Fibroblast of gingiva (primary cell): Measurements from ENCODE around the gene COQ9.
A peak's percentile ranks its signal among the peaks of the same experiment; 100 is the strongest.
"Not testable (repeated sequence)": the region's sequence is repeated elsewhere in the genome, so short reads cannot be mapped to it uniquely, and the experiment has no call there.

Experiments used
- DNase-seq: peaks from one replicate; pipeline ENCODE4 v3.0.0-alpha.2; 2011; ENCODE audit warnings: low read depth

The COQ9 gene

GRCh38 chr16:57485916-57486857 lies 38.9 kb downstream of the COQ9 start, which contains the start of gene DOK4:
DOK4 (minus strand) TSS chr16:57486493; CDS start chr16:57479507, 6,986 bp downstream.
- peak; percentile 54 for DNase-seq

- DNase-seq, result no peak
Observed at GRCh38 chr16:57486858-57487834, 39.9 kb downstream of the COQ9 start.

- no peak for DNase-seq
Observed at GRCh38 chr16:57489229-57489628, 42.0 kb downstream of the COQ9 start.

GRCh38 chr16:57493767-57494166 lies 46.5 kb downstream of the COQ9 start:
- DNase-seq, result no peak

GRCh38 chr16:57497121-57497520 lies 49.8 kb downstream of the COQ9 start:
- DNase-seq, result no peak

GRCh38 chr16:57498031-57498430 lies 50.8 kb downstream of the COQ9 start:
- no peak for DNase-seq

- not testable (repeated sequence) for DNase-seq
Observed at GRCh38 chr16:57499941-57500340, 52.7 kb downstream of the COQ9 start.

- DNase-seq, result no peak
Observed at GRCh38 chr16:57500578-57501111, 53.4 kb downstream of the COQ9 start.

- no peak for DNase-seq
Observed at GRCh38 chr16:57501492-57501891, 54.2 kb downstream of the COQ9 start.

GRCh38 chr16:57502048-57502775 lies 54.9 kb downstream of the COQ9 start:
- DNase-seq, result no peak

- no peak for DNase-seq
Observed at GRCh38 chr16:57503366-57503765, 56.1 kb downstream of the COQ9 start.

- DNase-seq, result no peak
Observed at GRCh38 chr16:57504001-57504400, 56.7 kb downstream of the COQ9 start.

GRCh38 chr16:57504491-57504890 lies 57.2 kb downstream of the COQ9 start:
- DNase-seq, result no peak

GRCh38 chr16:57505169-57505568 lies 57.9 kb downstream of the COQ9 start:
- no peak for DNase-seq

- DNase-seq, result no peak
Observed at GRCh38 chr16:57507136-57508034, 60.1 kb downstream of the COQ9 start.

- no peak for DNase-seq
Observed at GRCh38 chr16:57508035-57508425, 60.8 kb downstream of the COQ9 start.

- no peak for DNase-seq
Observed at GRCh38 chr16:57509231-57509923, 62.1 kb downstream of the COQ9 start.

GRCh38 chr16:57510016-57510871 lies 63.0 kb downstream of the COQ9 start:
- no peak for DNase-seq
